GM13976 (cell line): ENCODE data around the gene POLR2L.

Experiments used
- DNase-seq: peaks from one replicate; pipeline ENCODE4 v3.0.0; 2012; ENCODE audit warnings: low spot score
- in situ Hi-C: fragments of 300-500 bp; cut with MboI; formaldehyde crosslinking; loops from one replicate; pipeline ENCODE4 v1.12.0; 2022; ENCODE audit warnings: low sequenced_read_pairs, mixed read lengths, inconsistent platforms; ENCODE audit not compliant: unreplicated experiment
- TF ChIP-seq, protein P1 (sequence below): IDR thresholded peaks from 2 replicates; pipeline ENCODE4 v1.5.1; 2012; ENCODE audit warnings: borderline replicate concordance, mild to moderate bottlenecking; ENCODE audit not compliant: insufficient read depth; ENCODE audit errors: extremely low read depth, missing control alignments, control extremely low read depth

POLR2L gene

DNA sequence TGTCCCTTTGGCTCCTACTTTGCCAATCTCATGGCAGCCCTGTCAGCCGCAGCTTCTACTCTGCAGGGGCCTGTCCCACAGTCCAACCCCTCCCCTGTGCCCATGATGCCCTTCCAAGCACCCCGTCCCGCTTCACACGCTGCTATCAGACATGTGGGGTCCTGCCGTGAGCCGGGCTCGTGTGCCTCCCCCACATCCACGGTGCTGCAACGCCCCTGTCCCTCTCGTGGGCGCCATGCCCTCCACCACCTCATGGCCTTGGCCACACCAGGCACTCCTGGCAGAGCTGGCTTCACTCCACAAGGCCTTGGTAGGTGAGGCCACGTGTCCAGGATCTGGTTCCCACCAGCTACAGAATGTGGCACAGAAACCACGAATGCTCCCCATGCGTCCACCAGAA is 45.3 kb upstream of the POLR2L start:
- no peak for DNase-seq
- in situ Hi-C loops: no loop called here
- TF ChIP-seq, protein P1, sequence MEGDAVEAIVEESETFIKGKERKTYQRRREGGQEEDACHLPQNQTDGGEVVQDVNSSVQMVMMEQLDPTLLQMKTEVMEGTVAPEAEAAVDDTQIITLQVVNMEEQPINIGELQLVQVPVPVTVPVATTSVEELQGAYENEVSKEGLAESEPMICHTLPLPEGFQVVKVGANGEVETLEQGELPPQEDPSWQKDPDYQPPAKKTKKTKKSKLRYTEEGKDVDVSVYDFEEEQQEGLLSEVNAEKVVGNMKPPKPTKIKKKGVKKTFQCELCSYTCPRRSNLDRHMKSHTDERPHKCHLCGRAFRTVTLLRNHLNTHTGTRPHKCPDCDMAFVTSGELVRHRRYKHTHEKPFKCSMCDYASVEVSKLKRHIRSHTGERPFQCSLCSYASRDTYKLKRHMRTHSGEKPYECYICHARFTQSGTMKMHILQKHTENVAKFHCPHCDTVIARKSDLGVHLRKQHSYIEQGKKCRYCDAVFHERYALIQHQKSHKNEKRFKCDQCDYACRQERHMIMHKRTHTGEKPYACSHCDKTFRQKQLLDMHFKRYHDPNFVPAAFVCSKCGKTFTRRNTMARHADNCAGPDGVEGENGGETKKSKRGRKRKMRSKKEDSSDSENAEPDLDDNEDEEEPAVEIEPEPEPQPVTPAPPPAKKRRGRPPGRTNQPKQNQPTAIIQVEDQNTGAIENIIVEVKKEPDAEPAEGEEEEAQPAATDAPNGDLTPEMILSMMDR: no peak

DNA sequence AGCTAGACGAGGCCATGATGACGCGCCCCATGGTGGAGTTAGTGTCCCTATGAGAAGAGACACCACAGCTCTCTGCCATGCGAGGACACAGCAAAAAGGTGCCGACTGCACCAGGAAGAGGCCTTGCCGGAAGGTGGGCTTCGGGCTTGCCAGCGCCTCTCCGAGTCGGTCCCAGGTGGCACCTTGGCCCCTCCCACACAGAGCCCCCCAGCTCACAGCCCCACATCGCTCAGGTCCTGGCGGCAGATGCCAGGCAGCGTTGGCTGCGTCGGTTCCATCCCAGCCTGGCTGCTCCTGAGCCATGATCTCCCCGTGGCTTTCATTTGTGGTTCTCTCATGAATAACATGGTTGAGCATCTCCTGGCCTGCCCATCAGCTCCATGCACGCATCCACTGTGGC is 44.2 kb upstream of the POLR2L start:
- TF ChIP-seq, protein P1: no peak
- in situ Hi-C loops: no loop called here
- no peak for DNase-seq

DNA sequence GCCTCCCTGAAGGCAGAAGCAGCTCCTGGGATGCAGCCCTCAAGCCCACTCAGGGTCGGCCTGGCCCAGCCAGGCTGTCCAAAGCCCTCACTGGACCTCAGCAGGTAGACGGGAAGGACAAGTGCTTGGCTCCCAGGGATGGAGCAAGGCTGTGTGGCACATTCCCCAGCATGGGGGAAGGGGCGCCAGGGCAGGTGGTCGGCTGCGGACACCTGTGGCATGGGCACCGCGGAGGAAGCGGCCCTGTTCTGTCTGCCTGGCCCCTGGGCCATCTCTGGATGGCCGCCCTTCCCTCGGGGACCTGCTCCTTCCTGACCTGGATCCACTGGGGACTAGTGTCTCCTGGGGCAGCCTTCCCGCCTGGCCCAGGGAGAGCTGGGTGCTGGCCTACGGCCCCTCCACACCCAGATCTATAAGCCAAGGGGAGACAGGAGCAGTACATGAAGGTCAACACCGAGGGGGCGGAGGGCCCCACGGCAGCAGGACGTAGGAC is 42.3 kb upstream of the POLR2L start:
- in situ Hi-C loops: no loop called here
- TF ChIP-seq, protein P1: no peak
- DNase-seq: no peak

DNA sequence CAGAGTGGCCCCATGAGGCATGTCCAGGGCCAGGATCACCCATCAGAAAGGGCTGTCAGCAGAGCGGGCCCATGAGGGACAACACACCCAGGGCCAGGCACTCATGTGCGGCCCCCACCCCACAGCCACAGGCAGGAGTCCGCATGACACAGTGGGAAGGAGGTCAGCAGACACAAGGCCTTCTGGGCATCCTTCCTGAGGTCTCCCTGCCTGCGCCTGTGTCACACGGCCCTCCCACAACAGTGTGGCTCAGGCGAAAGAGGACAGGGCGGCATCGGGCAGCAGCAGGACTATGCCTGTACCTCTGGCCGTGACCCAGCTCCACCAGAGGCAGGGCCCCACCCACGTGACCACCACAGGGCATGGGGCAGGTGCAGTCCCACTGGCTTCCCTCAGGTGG is 41.2 kb upstream of the POLR2L start:
- TF ChIP-seq, protein P1: no peak
- in situ Hi-C loops: no loop called here
- no peak for DNase-seq

DNA sequence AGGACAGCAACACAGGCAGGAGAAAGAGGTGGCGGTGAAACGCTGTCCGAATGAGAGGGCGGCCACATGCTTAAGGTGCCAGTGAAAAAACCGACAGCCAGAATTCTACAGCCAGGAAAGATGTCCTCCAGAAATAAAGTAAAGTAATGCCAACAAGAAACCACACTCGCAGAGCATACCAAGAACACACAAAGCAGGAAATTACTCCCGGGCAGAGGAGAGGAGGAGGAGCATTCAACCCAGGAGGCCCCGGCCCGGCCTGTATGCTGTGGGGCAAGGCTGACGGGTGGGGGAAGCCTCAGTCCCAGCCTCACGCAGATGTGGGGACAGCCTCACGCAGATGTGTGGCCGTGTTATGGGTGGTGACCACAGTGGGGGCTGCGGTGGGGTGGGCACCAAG is 40.3 kb upstream of the POLR2L start:
- in situ Hi-C loops: no loop called here
- no peak for DNase-seq
- TF ChIP-seq, protein P1: no peak

DNA sequence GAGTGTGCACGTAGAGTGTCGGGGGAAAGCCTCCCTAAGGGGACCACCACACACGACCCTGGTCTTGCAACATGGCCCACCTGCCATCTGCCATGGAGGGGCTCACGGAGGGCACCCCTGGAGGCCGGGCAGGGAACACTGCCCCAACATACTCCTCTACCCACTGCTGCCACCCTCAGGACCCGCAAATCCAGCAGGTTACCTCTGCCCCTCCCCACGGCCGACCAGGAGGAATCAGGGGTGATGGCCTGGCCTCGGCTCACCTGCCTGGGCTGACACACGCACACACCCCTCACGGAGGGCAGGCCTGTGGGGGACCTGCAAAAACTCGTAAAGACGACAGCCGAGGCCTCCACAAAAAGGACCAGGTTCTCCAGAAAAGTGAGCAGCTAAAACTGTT is 38.1 kb upstream of the POLR2L start:
- TF ChIP-seq, protein P1: no peak
- in situ Hi-C loops: no loop called here
- no peak for DNase-seq

DNA sequence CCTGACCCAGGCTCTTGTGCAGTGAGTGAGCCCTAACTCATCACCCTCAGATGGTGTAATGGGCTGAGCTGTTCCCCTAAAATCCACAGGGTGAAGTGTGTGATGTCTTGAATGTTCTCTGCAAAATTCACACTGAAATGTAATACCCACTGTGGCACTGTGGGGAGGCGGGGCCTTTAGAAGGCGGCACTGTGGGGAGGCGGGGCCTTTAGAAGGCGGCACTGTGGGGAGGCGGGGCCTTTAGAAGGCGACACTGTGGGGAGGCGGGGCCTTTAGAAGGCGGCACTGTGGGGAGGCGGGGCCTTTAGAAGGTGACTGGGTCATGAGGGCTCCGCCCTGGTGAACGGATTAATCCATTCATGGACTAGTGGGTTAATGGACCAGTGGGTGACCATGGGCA is 35.2 kb upstream of the POLR2L start:
- in situ Hi-C loops: no loop called here
- no peak for DNase-seq
- TF ChIP-seq, protein P1: no peak
